HCT116 (cell line): ENCODE measurements around the gene PLCB1. TPM values are rescaled to one million over a fixed set of nuclear protein-coding genes. Genes with fewer than 3 reads are reported as not detected.

Experiments
- ATAC-seq: fragments of 200-7000 bp; cut with Tn5 transposase; 2 replicates; pipeline ENCODE4 v1.9.1; 2020; ENCODE audit warnings: mild to moderate bottlenecking, moderate library complexity
- BruUV-seq: library from RNA; stranded (reverse); fragments of 400-500 nt; replicated peaks from 2 replicates; lab custom pipeline; 2021; lab: Mats Ljungman, UMichigan
- CTCF ChIA-PET: fragments of 300-600 bp; sonication (Branson Sonifier 250); formaldehyde crosslinking; loops from one replicate; lab custom pipeline; 2021; ENCODE audit warnings: antibody characterized with exemption; lab: Charles Lee
- POLR2A ChIA-PET: fragments of 300-600, 350-600 bp; sonication (Branson Sonifier 250); formaldehyde crosslinking; loops from one replicate; lab custom pipeline; 2021; ENCODE audit warnings: antibody characterized with exemption; lab: Charles Lee
- RAD21 ChIA-PET, 2 experiments: fragments of 300-600 bp; sonication (Branson Sonifier 250); formaldehyde crosslinking; loops; one replicate each; lab custom pipeline; 2023; ENCODE audit warnings: low total read pairs in 2 of 2; ENCODE audit not compliant: uncharacterized antibody in 2 of 2, unreplicated experiment in 2 of 2, low non-redundant PET in 1 of 2; lab: Charles Lee
- DNase-seq: peaks from one replicate; pipeline ENCODE4 v3.0.0-alpha.2; 2010; ENCODE audit warnings: low read depth, low spot score
- H2AFZ ChIP-seq: fragments of 200-600 bp; shearing (Covaris generic), sonication (generic); 2 replicates; pipeline ENCODE4 v1.6.1; 2017; ENCODE audit warnings: low read depth, mixed run types, mixed read lengths, antibody characterized with exemption, low read length; ENCODE audit not compliant: poor library complexity, severe bottlenecking
- H3K27ac ChIP-seq: 2 replicates; pipeline ENCODE4 v1.5.1; 2012; ENCODE audit warnings: low read depth, low read length
- H3K27me3 ChIP-seq: fragments of 200-600 bp; sonication (generic); 2 replicates; pipeline ENCODE4 v1.6.1; 2016; ENCODE audit warnings: mixed run types, low read length, mixed read lengths; ENCODE audit not compliant: insufficient read depth
- H3K36me3 ChIP-seq, 2 experiments: fragments of 200-500 bp in 1 of 2; fragments of 200-600 bp in 1 of 2; sonication (Bioruptor generic) in 1 of 2; sonication (generic) in 1 of 2; 2 replicates each; pipeline versions ENCODE4 v1.5.1 to v1.6.1; 2014 to 2016; ENCODE audit warnings: low read length in 2 of 2, inconsistent platforms in 1 of 2, mixed read lengths in 1 of 2, mixed run types in 1 of 2; ENCODE audit not compliant: insufficient read depth in 2 of 2, control insufficient read depth in 1 of 2
- H3K4me1 ChIP-seq, 2 experiments: fragments of 200-600 bp in 1 of 2; sonication (generic) in 1 of 2; 2 replicates each; pipeline versions ENCODE4 v1.5.1 to v1.6.1; 2012 to 2017; ENCODE audit warnings: low read length in 2 of 2, inconsistent platforms in 1 of 2, mild to moderate bottlenecking in 1 of 2, mixed read lengths in 1 of 2, mixed run types in 1 of 2, moderate library complexity in 1 of 2; ENCODE audit not compliant: insufficient read depth in 2 of 2, control insufficient read depth in 1 of 2
- H3K4me2 ChIP-seq: fragments of 200-600 bp; sonication (generic); 2 replicates; pipeline ENCODE4 v1.6.1; 2017; ENCODE audit warnings: mixed run types, low read length, mixed read lengths
- H3K4me3 ChIP-seq, 2 experiments: fragments of 200-600 bp in 1 of 2; sonication (generic) in 1 of 2; replicated peaks in 1 of 2; 2 replicates each; pipeline ENCODE4 v1.5.1; 2011 to 2016; ENCODE audit warnings: low read length in 2 of 2, control low read depth in 1 of 2, low read depth in 1 of 2, mild to moderate bottlenecking in 1 of 2, mixed read lengths in 1 of 2, mixed run types in 1 of 2
- H3K79me2 ChIP-seq: fragments of 200-600 bp; sonication (generic); 2 replicates; pipeline ENCODE4 v1.6.1; 2017; ENCODE audit warnings: mild to moderate bottlenecking, mixed run types, low read length, moderate library complexity, mixed read lengths; ENCODE audit not compliant: insufficient read depth
- H3K9ac ChIP-seq: fragments of 200-600 bp; sonication (generic); 2 replicates; pipeline ENCODE4 v1.6.1; 2016; ENCODE audit warnings: low read length, mixed read lengths
- H3K9me2 ChIP-seq: fragments of 200-600 bp; sonication (generic), shearing (Covaris generic); 2 replicates; pipeline ENCODE4 v1.6.1; 2017; ENCODE audit warnings: mixed run types, mild to moderate bottlenecking, moderate library complexity; ENCODE audit not compliant: insufficient read depth
- H3K9me3 ChIP-seq, 2 experiments: fragments of 200-500 bp in 1 of 2; fragments of 200-600 bp in 1 of 2; sonication (Bioruptor generic) in 1 of 2; sonication (generic) in 1 of 2; 2 replicates each; pipeline ENCODE4 v1.6.1; 2014 to 2017; ENCODE audit warnings: low read length in 2 of 2, mixed read lengths in 2 of 2, inconsistent platforms in 1 of 2, low read depth in 1 of 2, mild to moderate bottlenecking in 1 of 2, mixed run types in 1 of 2, moderate library complexity in 1 of 2; ENCODE audit not compliant: control insufficient read depth in 1 of 2, insufficient read depth in 1 of 2
- H4K20me1 ChIP-seq: fragments of 200-600 bp; sonication (generic), shearing (Covaris generic); 2 replicates; pipeline ENCODE4 v1.6.1; 2017; ENCODE audit warnings: mixed run types, mild to moderate bottlenecking, moderate library complexity; ENCODE audit not compliant: insufficient read depth
- CBX3 ChIP-seq: IDR thresholded peaks from 2 replicates; pipeline ENCODE4 v1.6.1; 2012; ENCODE audit warnings: low read depth
- POLR2AphosphoS5 ChIP-seq: IDR thresholded peaks from 2 replicates; pipeline ENCODE4 v1.6.1; 2011; ENCODE audit warnings: mild to moderate bottlenecking, low read depth, low read length, moderate library complexity
- SIN3A ChIP-seq: IDR thresholded peaks from 2 replicates; pipeline ENCODE4 v1.6.1; 2012; ENCODE audit warnings: low read depth
- SP1 ChIP-seq: IDR thresholded peaks from 2 replicates; pipeline ENCODE4 v1.6.1; 2012; ENCODE audit warnings: low read depth
- ZNF274 ChIP-seq: fragments of 200-500 bp; sonication (Bioruptor generic); IDR thresholded peaks from 2 replicates; pipeline ENCODE4 v1.6.1; 2014; ENCODE audit warnings: mild to moderate bottlenecking, low read depth, low read length, inconsistent platforms
- intact Hi-C: fragments of 100-400 bp; cut with micrococcal nuclease; formaldehyde crosslinking; loops from 2 replicates; pipeline ENCODE4 v1.10.0; 2022
- total RNA-seq: library from RNA; stranded (reverse); gene quantifications from one replicate; pipeline ENCODE4 v1.2.1, GENCODE V29; 2021; ENCODE audit not compliant: unreplicated experiment
- TF ChIP-seq, protein P1 (sequence below): IDR thresholded peaks from 2 replicates; pipeline ENCODE4 v1.6.1; 2012; ENCODE audit warnings: low read depth

The PLCB1 gene
- total RNA-seq, 1 experiment from 2014 or later: 15.8 TPM

DNA sequence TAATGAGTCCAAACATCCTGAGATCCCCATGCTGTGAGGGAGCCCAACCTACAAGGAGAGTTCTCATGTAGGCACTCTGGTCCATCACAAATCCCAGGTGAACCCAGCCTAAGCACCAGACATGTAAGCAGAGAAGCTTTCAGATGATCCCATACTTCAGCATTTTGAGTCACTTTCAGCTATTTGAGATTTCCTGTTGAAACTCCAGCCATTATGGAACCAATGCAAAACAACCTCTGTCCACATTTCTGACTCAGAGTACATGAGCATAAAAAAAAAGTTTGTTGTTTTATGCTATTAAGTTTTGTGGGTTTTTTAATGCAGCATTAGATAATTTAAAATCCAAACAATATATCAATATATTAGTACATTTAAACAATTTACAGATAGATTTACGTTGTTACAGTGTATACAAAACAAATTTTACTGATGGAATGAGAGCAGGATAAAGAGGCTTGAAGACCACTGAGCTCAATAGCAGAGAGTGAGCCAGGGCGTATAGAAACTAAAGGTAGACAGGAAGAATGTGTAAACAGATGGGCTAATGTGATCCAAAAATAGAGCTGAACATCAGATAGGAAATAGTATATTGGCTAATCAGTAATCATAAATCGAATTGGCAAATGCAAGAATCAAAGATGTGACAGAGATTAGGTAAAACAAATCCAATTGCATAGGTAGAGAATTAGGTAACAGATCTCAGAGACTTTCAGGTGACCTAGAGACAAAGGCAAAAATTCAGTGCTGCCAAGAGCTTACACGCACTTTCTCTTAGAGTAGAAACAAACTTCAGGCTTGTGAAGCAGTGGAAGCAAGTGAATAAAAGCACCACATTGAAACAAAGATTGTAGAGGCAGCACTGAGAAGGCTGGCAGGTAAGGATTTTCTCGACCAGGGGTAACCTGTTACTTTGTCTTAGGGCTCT lies 36.2 kb upstream of the PLCB1 start:
- no peaks in the 10 kb centered on the region for H3K9me3 ChIP-seq
- no peaks in the 10 kb centered on the region for H3K27me3 ChIP-seq
- no peak overlapping the region for H3K4me3 ChIP-seq
- no TSS peak for BruUV-seq
- no peak overlapping the region for H3K9ac ChIP-seq
- H3K36me3 ChIP-seq: no peaks in the 10 kb centered on the region
- ChIA-PET RAD21 (no interaction called here), POLR2A (no interaction called here), CTCF (interaction anchor here (3.6 kb wide), 1 partner anchor 13 kb away, joined by 13 read pairs; no protein-coding TSS in a partner anchor)
- no peak overlapping the region for H3K4me2 ChIP-seq
- H3K4me1 ChIP-seq: no peaks in the 10 kb centered on the region
- no peaks in the 10 kb centered on the region for H4K20me1 ChIP-seq
- no peak for TF ChIP-seq ZNF274
- TF ChIP-seq SP1: no peak
- TF ChIP-seq POLR2AphosphoS5: no peak
- no peak for TF ChIP-seq CBX3
- TF ChIP-seq, protein P1, sequence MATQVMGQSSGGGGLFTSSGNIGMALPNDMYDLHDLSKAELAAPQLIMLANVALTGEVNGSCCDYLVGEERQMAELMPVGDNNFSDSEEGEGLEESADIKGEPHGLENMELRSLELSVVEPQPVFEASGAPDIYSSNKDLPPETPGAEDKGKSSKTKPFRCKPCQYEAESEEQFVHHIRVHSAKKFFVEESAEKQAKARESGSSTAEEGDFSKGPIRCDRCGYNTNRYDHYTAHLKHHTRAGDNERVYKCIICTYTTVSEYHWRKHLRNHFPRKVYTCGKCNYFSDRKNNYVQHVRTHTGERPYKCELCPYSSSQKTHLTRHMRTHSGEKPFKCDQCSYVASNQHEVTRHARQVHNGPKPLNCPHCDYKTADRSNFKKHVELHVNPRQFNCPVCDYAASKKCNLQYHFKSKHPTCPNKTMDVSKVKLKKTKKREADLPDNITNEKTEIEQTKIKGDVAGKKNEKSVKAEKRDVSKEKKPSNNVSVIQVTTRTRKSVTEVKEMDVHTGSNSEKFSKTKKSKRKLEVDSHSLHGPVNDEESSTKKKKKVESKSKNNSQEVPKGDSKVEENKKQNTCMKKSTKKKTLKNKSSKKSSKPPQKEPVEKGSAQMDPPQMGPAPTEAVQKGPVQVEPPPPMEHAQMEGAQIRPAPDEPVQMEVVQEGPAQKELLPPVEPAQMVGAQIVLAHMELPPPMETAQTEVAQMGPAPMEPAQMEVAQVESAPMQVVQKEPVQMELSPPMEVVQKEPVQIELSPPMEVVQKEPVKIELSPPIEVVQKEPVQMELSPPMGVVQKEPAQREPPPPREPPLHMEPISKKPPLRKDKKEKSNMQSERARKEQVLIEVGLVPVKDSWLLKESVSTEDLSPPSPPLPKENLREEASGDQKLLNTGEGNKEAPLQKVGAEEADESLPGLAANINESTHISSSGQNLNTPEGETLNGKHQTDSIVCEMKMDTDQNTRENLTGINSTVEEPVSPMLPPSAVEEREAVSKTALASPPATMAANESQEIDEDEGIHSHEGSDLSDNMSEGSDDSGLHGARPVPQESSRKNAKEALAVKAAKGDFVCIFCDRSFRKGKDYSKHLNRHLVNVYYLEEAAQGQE: no peak
- no peak for TF ChIP-seq SIN3A
- ATAC-seq (no peak), DNase-seq (no peak)
- intact Hi-C loops: no loop called here
- H2AFZ ChIP-seq: no peak overlapping the region
- no peaks in the 10 kb centered on the region for H3K9me2 ChIP-seq
- no peaks in the 10 kb centered on the region for H3K79me2 ChIP-seq
- H3K27ac ChIP-seq: no peak overlapping the region
